Measurements from ENCODE around the gene COPS9.

The COPS9 gene

GRCh38 chr2:240162531-240162930, 26.4 kb upstream of the COPS9 start:
- no peaks in the 10 kb centered on the region for H3K4me1 ChIP-seq (ENCODE audit: low read depth, poor library complexity, severe bottlenecking)
- H3K36me3 ChIP-seq (ENCODE audit: insufficient read depth), result no peaks in the 10 kb centered on the region
- no peak overlapping the region for H2AFZ ChIP-seq (ENCODE audit: low read depth)
- H3K4me3 ChIP-seq (IDR thresholded peaks at IDR 0.05; ENCODE audit: insufficient read depth, low read depth, low read length), result no peak overlapping the region
- H3K4me2 ChIP-seq, result no peak overlapping the region
- H3K27ac ChIP-seq, result no peak overlapping the region
- no peaks in the 10 kb centered on the region; the same call in 1 of the 2 replicates for H3K27me3 ChIP-seq (ENCODE audit: insufficient read depth, low read depth)
- no peaks in the 10 kb centered on the region for H4K20me1 ChIP-seq (ENCODE audit: insufficient read depth)
- TF ChIP-seq, protein P1, sequence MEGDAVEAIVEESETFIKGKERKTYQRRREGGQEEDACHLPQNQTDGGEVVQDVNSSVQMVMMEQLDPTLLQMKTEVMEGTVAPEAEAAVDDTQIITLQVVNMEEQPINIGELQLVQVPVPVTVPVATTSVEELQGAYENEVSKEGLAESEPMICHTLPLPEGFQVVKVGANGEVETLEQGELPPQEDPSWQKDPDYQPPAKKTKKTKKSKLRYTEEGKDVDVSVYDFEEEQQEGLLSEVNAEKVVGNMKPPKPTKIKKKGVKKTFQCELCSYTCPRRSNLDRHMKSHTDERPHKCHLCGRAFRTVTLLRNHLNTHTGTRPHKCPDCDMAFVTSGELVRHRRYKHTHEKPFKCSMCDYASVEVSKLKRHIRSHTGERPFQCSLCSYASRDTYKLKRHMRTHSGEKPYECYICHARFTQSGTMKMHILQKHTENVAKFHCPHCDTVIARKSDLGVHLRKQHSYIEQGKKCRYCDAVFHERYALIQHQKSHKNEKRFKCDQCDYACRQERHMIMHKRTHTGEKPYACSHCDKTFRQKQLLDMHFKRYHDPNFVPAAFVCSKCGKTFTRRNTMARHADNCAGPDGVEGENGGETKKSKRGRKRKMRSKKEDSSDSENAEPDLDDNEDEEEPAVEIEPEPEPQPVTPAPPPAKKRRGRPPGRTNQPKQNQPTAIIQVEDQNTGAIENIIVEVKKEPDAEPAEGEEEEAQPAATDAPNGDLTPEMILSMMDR (conservative IDR thresholded peaks at IDR 0.05; ENCODE audit: low read depth, low read length), result no peak
- no peaks in the 10 kb centered on the region for H3K79me2 ChIP-seq (ENCODE audit: insufficient read depth, low read depth)
- no peak overlapping the region for H3K9ac ChIP-seq

- Histone ChIP-seq H3K79me2 (ENCODE audit: insufficient read depth, low read depth) (no peaks in the 10 kb centered on the region), H3K27me3 (ENCODE audit: insufficient read depth, low read depth) (no peaks in the 10 kb centered on the region; the same call in 1 of the 2 replicates), H3K27ac (no peak overlapping the region), H3K9ac (no peak overlapping the region), H3K4me1 (ENCODE audit: low read depth, poor library complexity, severe bottlenecking) (no peaks in the 10 kb centered on the region), H4K20me1 (ENCODE audit: insufficient read depth) (no peaks in the 10 kb centered on the region), H3K36me3 (ENCODE audit: insufficient read depth) (no peaks in the 10 kb centered on the region), H3K4me2 (no peak overlapping the region), H3K4me3 (IDR thresholded peaks at IDR 0.05; ENCODE audit: insufficient read depth, low read depth, low read length) (no peak overlapping the region), H2AFZ (ENCODE audit: low read depth) (no peak overlapping the region)
- TF ChIP-seq, protein P1 (conservative IDR thresholded peaks at IDR 0.05; ENCODE audit: low read depth, low read length), result no peak
Measured at GRCh38 chr2:240162032-240162431, 25.9 kb upstream of the COPS9 start.

- Histone ChIP-seq H3K4me2 (no peak overlapping the region), H3K9ac (no peak overlapping the region), H3K36me3 (ENCODE audit: insufficient read depth) (no peaks in the 10 kb centered on the region), H2AFZ (ENCODE audit: low read depth) (no peak overlapping the region), H3K4me3 (IDR thresholded peaks at IDR 0.05; ENCODE audit: insufficient read depth, low read depth, low read length) (no peak overlapping the region), H3K4me1 (ENCODE audit: low read depth, poor library complexity, severe bottlenecking) (no peaks in the 10 kb centered on the region), H3K27me3 (ENCODE audit: insufficient read depth, low read depth) (no peaks in the 10 kb centered on the region; the same call in 1 of the 2 replicates), H3K27ac (no peak overlapping the region), H3K79me2 (ENCODE audit: insufficient read depth, low read depth) (no peaks in the 10 kb centered on the region), H4K20me1 (ENCODE audit: insufficient read depth) (no peaks in the 10 kb centered on the region)
- TF ChIP-seq, protein P1 (conservative IDR thresholded peaks at IDR 0.05; ENCODE audit: low read depth, low read length), result no peak
Measured at GRCh38 chr2:240161087-240161750, 25.1 kb upstream of the COPS9 start.

- Histone ChIP-seq H3K4me1 (ENCODE audit: low read depth, poor library complexity, severe bottlenecking) (no peaks in the 10 kb centered on the region), H2AFZ (ENCODE audit: low read depth) (no peak overlapping the region), H3K27ac (no peak overlapping the region), H3K9ac (no peak overlapping the region), H4K20me1 (ENCODE audit: insufficient read depth) (no peaks in the 10 kb centered on the region), H3K36me3 (ENCODE audit: insufficient read depth) (no peaks in the 10 kb centered on the region), H3K27me3 (ENCODE audit: insufficient read depth, low read depth) (peaks cover 4% of the 10 kb centered on the region; the same call in 1 of the 2 replicates), H3K79me2 (ENCODE audit: insufficient read depth, low read depth) (no peaks in the 10 kb centered on the region), H3K4me2 (no peak overlapping the region), H3K4me3 (IDR thresholded peaks at IDR 0.05; ENCODE audit: insufficient read depth, low read depth, low read length) (no peak overlapping the region)
- TF ChIP-seq, protein P1 (conservative IDR thresholded peaks at IDR 0.05; ENCODE audit: low read depth, low read length), result no peak
Measured at GRCh38 chr2:240160291-240161086, 24.4 kb upstream of the COPS9 start.

Data from KMS-11 (cell line).